ENCODE measurements around the gene TMEM238L.

TMEM238L gene

DNA sequence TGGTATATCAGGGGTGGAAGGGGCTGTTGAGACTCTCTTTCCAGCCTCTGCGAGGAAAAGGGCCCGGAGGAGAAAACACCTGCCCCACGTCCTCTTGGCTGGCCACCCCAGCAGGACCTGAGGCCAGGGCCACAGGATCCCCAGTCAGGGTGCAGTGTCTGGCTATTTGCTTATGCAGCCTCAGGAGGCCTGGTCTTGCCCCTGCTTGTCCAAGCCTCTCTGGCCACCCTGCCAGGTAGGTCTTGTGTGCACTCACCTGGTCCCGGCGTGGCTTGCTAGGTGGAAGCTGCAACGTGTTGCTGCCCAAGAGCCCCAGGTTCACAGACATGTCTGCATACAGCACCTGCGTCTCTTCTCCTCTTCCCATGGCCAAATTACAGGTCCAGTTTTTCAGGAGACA, 549 bp downstream of the TMEM238L start:
- DNase-seq = no peak

DNA sequence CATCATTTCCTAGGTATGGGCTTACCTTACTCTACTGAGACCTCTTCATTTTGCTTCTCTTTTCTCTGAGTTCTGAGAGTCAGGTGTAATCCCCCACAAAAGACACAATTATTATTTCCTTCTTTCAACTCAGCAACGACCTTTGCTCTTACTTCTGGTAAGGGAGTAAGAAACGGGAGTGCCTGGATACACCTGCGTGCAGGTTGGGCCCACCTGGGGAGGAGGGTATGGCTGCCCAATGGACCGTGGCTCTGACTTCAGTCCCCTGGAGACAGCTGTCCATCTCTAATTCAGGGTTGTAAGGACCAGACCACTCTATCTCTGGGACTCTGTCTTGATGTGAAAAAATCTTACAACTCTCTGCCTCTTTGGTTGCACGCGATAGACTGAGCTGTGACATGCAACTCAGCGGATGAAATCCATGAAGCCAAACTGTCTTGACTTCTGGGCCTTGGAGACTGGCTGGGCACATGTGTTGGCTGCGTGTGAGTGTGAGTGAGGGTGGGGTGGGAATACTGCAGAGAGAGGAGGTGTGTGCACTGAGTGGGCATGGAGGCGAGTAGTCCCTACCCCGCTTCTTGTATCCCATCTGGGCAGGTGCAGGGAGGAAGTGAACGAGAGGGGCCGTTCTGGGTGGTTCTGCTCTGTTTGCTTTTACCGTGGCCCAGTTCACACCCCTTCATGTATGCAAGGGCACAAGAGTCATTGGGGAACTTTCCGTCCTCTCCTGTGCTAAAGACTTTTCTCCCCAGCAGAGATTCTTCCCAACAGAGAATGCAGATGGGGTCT, 1.2 kb downstream of the TMEM238L start:
- no peak for DNase-seq

DNA sequence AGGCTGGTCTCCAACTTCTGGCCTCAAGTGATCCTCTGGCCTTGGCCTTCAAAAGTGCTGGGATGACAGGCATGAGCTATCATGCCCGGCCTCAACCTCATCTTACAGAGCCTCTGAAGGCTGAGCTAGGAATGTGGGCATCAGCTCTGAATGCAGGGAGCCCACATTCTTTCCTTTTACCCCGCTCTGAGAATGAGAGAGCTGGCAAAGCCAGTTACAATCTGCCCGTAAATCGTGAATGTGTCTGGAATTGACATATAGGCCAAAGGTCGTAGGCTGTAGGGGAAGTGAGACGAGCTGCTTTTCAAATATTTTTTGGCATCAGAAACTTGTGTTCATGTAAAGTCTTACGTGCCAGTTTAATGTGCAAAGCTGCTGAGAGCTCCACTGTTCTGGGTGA, 4.5 kb downstream of the TMEM238L start:
- DNase-seq = no peak

DNA sequence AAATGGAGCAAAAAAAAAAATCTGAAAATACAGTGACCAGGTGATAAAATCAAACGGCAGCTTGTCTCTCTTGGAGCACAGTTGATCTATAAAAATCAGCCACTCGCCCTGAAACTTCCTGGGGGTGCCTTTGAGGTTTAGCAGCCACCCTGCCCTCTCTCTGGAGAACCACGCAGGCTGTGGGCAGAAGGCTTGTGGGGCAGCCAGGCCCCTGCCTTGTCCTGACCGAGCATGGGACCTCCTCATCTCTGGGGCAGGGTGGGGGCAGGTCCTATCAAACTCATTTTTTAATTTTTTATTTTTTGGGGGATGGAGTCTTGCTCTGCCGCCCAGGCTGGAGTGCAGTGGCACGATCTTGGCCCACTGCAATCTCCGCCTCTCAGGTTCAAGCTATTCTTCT, 5.0 kb downstream of the TMEM238L start:
- DNase-seq = no peak

DNA sequence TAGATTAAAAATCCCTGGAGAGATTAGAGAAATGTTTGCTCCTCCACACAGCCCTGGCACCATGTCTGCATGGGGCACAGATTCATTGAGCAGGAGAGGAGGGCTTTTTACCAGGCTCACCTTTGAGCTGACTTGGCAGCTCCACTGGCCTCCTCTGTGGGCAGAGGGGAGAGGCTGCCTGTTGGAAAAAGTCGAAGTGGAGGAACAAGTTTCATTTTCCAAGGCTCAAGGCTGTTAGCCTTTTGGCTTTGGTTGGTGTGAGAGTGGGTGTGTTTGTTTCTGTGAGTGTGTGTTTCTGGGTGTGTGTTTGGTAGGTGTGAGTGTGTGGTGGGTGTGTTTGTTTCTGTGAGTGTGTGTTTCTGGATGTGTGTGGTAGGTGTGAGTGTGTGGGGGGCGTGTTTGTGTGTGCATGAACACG, 5.6 kb downstream of the TMEM238L start:
- DNase-seq = no peak

DNA sequence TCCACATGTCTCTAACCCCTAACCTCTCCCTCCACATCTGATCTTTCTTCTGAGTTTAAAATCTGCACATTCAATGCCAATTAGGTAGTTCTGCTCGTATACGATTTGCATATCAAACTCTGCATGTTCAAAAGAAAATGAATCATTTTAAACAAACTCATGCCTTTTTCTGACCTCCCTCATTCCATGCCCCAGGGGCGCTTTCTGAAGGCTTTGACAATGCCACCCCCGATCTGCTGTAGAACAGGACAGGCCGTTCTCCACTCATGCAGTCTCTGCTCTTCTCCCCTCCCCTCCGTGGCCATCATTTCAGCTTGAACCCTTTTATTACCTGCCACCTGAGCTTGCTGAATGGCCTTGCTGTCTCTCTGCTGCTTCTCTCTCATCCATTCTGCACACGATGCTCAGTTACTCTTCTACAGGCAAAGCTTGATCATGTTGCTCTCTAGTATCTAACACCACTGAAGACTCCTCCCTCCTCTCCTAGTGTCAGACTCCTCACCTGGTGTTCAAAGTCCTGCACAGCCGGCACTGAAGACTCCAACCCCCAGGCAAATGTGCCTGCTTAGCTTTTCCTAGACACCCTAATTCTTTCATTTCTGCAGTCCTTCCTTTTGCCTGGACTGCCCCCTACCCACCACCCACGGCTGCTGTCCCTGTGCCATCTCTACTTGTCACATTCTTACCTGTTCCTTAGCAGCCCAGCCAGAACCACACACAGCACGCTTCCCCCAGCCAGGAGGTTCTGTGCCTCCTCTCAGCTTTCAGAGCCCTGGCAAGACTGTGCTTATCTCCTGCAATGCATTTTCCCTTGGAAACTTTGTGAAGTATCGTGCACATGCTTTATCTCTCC, 6.2 kb downstream of the TMEM238L start:
- DNase-seq = no peak

DNA sequence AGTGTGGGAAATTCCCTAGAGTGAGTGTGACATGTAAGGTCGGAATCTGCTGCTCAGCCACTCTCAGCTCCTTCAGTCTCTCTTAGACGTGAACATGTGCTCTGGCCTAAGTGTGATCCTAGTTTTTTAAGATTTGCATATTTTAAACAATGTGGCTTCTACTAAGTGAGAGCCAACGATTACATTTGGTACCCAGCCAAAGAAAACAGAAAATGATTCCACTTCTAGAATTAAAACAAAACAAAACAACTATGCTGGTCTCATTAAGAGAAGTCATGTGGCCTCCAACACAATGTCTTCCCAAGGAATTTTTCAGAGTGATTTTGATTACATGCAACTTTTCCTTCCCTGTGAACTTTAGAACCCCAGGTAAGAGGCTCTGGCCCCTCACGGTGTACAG, 10.1 kb downstream of the TMEM238L start:
- DNase-seq = no peak

DNA sequence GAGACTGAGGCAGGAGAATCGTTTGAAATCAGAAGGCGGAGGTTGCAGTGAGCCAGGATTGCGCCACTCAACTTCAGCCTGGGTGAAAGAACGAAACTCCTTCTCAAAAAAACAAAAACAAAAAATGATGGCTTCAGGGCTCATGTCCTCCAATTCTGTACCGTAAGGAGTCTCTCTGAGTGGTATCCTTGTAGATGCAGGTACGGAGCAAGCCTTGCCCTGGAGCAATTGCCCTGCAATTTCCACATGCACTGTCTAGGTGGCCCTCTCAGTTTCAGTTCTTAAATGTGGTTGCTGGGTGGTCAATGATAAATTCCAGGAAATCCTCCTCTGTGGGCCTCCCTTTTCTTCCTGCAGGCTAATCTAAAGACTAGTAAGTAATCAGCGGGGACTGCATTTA, 10.6 kb downstream of the TMEM238L start:
- no peak for DNase-seq

DNA sequence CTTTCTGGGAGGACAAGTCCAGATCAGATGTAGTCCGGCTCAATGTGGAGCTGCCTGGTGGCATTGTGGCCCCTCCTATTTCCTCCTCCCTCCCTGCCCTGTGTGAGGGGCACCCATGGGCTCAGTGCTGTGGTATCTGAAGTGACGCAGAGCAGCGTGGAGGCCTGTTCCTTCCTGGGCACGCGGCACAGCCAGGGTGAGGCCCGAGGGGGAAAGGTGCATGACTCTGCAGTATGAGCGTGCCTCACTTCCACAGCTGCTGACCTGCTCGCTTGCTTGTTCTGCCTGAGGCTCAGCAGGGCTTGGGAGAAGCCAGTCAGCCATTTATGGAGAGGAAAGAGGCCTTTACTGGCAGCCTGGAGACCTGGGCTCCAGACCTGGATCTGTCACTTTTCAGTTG, 11.7 kb downstream of the TMEM238L start:
- DNase-seq = no peak

DNA sequence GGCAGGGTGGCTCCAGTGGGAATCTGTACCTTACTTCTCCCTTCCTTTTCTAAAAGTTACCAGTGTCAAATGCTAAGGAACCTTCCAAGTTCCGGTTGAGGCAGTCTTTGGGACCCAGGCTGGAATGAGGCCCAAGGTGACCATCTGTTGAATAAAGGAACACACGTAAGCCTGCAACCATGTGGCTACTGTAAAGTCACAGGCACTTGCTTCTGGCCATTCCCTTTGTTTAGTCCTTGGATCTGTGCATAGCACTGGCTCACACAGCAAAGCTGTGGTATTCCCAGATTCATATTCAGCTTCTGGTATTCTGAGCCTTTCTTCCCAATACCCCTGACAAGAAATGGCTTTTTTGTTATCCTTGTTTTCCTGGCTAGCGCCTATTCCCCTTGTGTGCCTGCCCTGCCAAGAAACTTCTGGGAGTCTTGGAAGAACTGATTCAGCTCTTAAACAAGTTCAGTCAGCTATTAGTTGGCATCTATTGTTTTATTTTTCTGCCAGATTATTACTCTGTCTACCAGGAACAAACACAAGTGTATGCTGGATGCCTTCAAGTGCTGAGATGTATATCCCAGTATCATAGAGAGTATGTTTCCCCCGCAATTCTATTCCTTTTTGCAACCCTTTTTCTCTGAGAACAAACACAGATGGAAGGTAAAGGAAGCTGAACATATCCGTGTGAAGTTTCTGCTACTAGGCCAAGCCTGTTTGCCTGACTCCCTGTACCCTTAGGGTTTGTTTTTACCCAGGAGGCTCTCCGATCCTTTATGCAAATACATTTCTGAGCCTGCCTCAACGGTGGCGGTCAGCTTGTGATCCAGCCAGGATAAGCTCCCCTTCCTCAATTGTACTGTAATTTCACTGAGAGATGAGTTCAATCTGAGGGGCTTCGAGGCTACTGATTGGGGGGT, 13.2 kb downstream of the TMEM238L start:
- no peak for DNase-seq

DNA sequence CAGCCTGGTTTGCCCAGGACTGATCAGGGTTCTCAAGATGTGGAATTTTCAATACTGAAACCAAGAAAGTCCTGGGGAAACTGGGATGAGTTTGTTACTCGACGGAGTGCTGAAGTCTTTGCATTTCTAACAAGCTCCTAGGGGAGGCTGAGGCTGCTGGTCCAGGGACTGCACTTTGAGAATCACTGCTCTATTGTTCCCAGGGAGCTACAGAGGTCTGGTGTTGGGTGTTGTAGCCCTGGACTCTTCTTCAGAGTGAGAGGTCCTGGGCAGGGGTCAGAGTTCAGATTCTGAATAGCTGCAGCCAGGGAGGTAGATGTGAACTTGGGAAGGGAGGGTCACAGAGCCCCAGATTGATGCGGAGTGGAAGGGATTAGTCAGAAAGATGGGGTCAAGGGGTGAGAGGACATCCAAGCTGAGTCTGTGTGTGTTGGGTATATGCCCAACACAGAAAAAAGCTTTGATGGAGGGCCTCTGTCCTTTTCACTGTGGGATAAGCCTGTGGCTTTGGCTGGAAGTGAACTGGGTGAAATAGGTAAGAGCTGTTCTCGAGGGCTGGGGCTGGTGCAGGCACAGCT, 14.1 kb downstream of the TMEM238L start:
- DNase-seq = no peak

DNA sequence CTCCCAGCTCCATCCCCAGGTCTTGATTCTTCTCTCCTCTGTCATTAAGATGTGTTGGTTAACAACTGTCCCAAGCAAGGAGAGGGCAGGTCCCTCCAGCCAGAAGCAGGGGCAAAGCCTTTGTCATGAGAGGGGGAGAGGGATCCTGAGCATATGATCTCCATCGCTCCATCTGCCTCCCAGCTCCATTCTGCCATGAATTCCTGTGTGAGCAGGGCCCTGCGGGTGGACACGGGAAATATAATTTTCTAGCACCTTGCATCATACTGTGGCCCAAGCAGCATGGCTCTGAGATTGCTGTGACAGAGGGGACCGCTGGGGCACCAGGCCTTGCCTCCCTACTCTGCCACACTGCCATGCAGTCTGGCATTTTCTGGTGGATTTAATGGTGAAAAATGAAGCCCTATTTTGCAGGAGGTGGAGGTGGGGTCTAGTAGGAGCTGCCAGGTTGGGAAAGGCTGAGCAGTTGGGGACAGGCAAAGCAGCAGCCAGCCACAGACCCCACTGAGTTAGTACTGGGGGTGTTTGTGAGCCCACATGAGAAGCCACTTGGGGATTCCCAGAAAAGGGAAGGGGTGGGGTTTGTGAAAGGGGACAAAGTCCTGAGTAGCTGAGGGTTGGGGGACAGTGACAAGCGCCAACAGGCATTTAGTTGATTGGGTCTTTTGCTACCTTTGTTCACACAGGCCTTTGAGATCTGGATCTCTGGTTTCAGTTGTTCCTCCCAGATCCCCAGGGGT, 16.4 kb downstream of the TMEM238L start:
- DNase-seq = no peak

DNA sequence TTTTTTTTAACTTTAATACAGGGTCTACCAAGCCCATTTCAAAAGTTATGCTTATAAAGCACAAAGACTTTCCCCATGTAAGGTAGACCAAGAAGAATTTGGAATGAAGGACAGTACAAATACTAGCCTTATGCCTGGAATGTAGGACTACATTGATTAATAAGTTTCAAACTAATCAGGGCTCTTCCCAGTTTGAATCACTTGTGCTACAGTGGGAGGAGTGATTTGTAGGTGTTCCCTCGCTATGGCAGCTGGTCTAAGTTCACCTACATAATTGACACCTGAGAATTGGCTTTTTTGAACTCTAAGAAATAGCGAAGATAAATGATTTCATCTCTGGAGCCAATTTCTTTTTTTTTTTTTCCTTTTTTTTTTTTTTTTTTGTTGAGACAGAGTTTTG, 18.6 kb downstream of the TMEM238L start:
- DNase-seq = no peak

DNA sequence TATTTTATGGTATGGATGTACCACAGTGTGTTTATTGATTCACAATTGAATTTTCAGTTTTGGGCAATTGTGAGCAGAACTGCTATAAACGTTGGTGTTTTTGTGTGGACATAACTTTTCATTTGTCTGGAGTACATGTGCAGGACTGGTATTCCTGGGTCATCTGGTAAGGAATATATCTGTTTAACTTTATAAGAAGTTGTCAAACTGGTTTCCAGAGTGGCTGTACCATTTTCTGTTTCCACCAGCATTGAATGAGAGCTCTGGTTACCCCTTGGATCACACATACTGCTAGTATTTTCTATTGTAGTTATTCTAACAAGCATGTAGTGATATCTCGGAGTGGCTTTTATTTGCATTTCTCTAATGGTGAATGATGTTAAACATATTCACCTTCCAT, 24.3 kb downstream of the TMEM238L start:
- no peak for DNase-seq

DNA sequence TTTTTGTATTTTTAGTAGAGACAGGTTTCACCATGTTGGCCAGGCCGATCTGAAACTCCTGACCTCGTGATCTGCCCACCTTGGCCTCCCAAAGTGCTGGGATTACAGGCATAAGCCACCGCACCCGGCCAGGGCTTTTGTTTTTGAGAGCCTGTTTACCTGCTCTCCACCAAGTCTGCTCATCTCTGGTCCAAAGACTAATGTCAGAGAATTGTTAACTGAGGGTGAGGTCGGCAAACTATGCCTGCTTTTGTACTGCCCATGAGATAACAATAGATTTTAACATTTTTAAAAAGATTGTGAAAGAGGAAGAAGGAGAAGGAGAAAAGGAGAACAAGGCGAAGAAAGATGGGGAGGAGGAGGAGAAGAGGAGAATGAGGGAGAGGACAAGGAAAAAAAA, 26.0 kb downstream of the TMEM238L start:
- DNase-seq = no peak

DNA sequence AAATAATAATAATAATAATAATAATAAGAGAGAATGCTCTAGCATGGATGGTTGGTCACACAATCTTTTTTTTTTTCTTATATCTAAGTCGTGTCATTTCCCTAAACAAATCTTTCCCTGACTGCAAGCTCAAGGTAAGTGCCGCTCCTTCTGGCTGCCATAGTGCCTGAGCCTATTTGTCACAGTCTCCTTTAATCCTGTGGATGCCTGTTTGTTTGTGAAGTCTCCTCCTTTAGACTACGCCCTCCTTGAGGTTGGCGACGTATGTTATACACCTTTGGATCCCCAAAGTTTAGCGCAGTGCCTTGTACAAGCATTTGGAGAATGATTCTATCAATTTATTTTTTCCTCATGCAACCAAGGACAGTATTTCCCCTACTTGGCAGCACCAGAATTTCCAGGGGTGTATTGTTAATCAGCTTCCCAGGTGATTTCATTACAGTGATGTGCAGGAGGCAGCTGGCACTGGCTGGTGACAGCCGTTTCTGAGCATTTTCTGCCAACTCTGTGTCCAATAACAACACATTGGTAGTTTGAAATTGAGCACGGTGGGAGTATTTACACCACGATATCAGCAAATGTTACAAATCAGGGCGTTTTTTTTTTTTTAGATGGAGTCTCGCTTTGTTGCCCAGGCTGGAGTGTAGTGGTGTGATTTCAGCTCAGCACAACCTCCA, 26.6 kb downstream of the TMEM238L start:
- no peak for DNase-seq

DNA sequence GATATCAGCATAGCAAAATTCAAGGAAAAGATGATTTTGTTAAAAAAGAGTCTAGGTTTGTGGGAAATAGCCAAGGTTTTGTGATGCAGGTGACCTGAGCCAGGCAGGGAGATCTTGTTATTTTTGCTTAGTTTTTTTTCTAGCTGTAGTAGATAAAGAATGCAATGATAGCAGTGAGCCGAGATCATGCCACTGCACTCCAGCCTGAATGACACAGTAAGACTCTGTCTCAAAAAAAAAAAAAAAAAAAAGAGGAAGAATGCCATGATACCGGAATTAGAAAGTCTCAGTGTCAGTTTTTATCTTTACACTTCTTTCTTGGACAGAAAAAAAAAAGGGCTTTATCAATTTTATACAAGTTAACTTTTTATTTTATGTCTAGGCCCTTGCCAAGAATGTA, 27.5 kb downstream of the TMEM238L start:
- DNase-seq = no peak

DNA sequence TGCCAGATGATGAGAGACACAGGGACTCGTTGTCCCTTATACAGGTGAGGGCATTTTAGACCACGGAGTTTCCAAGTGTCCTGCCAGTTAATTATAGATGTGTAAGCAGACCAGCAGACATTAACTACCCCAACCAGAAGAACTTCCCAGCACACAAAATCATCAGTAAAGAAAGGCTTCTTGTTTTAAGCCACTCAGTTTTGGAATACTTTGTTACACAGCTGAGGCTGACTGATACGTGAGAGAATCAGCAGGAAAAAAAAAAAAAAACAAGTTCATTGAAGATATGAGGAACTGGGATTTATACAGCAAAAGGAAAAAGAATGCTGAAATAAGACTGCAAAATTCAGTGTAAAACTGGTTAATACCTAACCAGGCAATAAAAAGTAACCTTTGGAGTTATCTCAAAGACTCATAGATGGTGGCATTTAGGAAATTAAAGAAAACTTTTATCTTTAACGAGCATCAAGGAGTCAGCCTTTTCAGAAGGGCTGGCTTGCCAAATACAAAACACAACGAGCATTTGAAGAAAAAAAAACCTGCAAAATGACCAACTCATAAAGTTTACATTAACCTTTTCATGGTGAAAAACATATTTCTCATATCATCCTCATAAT, 28.1 kb downstream of the TMEM238L start:
- DNase-seq = no peak

DNA sequence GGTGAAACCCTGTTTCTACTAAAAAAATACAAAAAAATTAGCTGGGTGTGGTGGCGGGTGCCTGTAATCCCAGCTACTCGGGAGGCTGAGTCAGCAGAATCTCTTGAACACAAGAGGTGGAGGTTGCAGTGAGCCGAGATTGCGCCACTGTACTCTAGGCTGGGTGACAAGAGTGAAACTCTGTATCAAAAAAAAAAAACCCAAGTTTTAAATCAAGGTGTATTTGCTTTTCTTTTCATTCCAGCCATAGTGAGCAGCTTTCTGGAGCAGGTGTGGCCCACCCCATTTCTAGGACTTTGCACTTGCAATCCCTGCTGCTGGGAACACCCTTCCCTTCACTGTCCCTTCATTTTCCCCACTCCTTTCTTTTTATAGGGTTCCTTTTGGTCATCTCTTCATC, 28.8 kb downstream of the TMEM238L start:
- DNase-seq = no peak

DNA sequence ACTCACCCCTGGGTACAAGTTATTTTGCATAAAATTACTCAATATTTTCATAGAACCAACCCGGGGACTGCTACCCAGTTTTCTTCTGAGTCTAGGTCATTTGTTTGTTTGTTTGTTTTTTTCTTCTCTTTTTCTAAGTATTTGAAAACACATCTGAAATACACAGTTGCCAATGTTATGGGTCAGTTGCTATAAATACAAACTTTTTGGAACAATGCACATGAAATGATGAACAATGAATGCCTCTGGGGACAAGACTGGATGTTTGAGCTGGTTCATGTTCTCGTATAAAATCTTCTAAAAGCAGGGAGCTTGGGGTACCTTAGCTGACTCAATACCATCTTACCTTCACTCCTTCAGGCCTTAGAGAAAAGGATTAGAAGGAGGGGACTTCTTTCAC, 30.5 kb downstream of the TMEM238L start:
- no peak for DNase-seq
